ENCODE data around the gene CLCN7.

Gene CLCN7

GRCh38 chr16:1492082-1492922 lies 17.5 kb upstream of the CLCN7 start:
- DNase-seq (ENCODE audit: extremely low read depth, insufficient read length): no peak
- H3K4me3 ChIP-seq (replicated peaks; ENCODE audit: low read depth, low read length): peak overlapping the region; percentile 60
- H3K36me3 ChIP-seq (ENCODE audit: control insufficient read depth, insufficient read depth, low read length): peaks cover 12% of the 10 kb centered on the region; the same call in 1 of the 2 replicates
- no peaks in the 10 kb centered on the region for H3K27me3 ChIP-seq (replicated peaks; ENCODE audit: control insufficient read depth, insufficient read depth, low read length)
- no peak for TF ChIP-seq CTCF (IDR thresholded peaks at IDR 0.05; ENCODE audit: insufficient read depth, low read length, poor library complexity, severe bottlenecking)

- Histone ChIP-seq H3K4me3 (replicated peaks; ENCODE audit: low read depth, low read length) (no peak overlapping the region), H3K27me3 (replicated peaks; ENCODE audit: control insufficient read depth, insufficient read depth, low read length) (no peaks in the 10 kb centered on the region), H3K36me3 (ENCODE audit: control insufficient read depth, insufficient read depth, low read length) (peaks cover 7% of the 10 kb centered on the region; the same call in 1 of the 2 replicates)
- DNase-seq (ENCODE audit: extremely low read depth, insufficient read length): peak; percentile 5
- no peak for TF ChIP-seq CTCF (IDR thresholded peaks at IDR 0.05; ENCODE audit: insufficient read depth, low read length, poor library complexity, severe bottlenecking)
Measured at GRCh38 chr16:1491327-1491726, 16.5 kb upstream of the CLCN7 start.

- H3K27me3 ChIP-seq (replicated peaks; ENCODE audit: control insufficient read depth, insufficient read depth, low read length): no peaks in the 10 kb centered on the region
- no peak overlapping the region for H3K4me3 ChIP-seq (replicated peaks; ENCODE audit: low read depth, low read length)
- no peak for TF ChIP-seq CTCF (IDR thresholded peaks at IDR 0.05; ENCODE audit: insufficient read depth, low read length, poor library complexity, severe bottlenecking)
- DNase-seq (ENCODE audit: extremely low read depth, insufficient read length): no peak
- H3K36me3 ChIP-seq (ENCODE audit: control insufficient read depth, insufficient read depth, low read length): no peaks in the 10 kb centered on the region
Measured at GRCh38 chr16:1489077-1489476, 14.2 kb upstream of the CLCN7 start.

- no peaks in the 10 kb centered on the region for H3K27me3 ChIP-seq (replicated peaks; ENCODE audit: control insufficient read depth, insufficient read depth, low read length)
- no peak for TF ChIP-seq CTCF (IDR thresholded peaks at IDR 0.05; ENCODE audit: insufficient read depth, low read length, poor library complexity, severe bottlenecking)
- H3K4me3 ChIP-seq (replicated peaks; ENCODE audit: low read depth, low read length): no peak within 1 kb of the TSS
- H3K36me3 ChIP-seq (ENCODE audit: control insufficient read depth, insufficient read depth, low read length): no peaks in the 10 kb centered on the region
- no peak for DNase-seq (ENCODE audit: extremely low read depth, insufficient read length)
Measured at GRCh38 chr16:1488619-1489018, 13.8 kb upstream of the CLCN7 start, which contains the start of gene PTX4. Gene PTX4 (minus strand): TSS chr16:1488944. CDS start chr16:1488909, 35 bp downstream.

GRCh38 chr16:1488054-1488601 lies 13.3 kb upstream of the CLCN7 start:
- no peaks in the 10 kb centered on the region for H3K36me3 ChIP-seq (ENCODE audit: control insufficient read depth, insufficient read depth, low read length)
- peak; percentile 3 for DNase-seq (ENCODE audit: extremely low read depth, insufficient read length)
- H3K27me3 ChIP-seq (replicated peaks; ENCODE audit: control insufficient read depth, insufficient read depth, low read length): no peaks in the 10 kb centered on the region
- no peak overlapping the region for H3K4me3 ChIP-seq (replicated peaks; ENCODE audit: low read depth, low read length)
- TF ChIP-seq CTCF (IDR thresholded peaks at IDR 0.05; ENCODE audit: insufficient read depth, low read length, poor library complexity, severe bottlenecking): no peak
